ENCODE measurements around the gene RBKS. TPM values are rescaled to one million over a fixed set of nuclear protein-coding genes. Genes with fewer than 3 reads are reported as not detected.

Gene RBKS
- total and polyA plus RNA-seq, 2 donors from 2014 or later, result 10.3 to 28.7 TPM

- H3K4me1 ChIP-seq (ENCODE audit: control insufficient read depth in 2 of 3, insufficient read depth in 2 of 3, low read depth in 1 of 3, low read length in 3 of 3), result peaks cover 0 to 10% (median 6%) of the 10 kb centered on the region in 3 donors
- TF ChIP-seq, protein P1, sequence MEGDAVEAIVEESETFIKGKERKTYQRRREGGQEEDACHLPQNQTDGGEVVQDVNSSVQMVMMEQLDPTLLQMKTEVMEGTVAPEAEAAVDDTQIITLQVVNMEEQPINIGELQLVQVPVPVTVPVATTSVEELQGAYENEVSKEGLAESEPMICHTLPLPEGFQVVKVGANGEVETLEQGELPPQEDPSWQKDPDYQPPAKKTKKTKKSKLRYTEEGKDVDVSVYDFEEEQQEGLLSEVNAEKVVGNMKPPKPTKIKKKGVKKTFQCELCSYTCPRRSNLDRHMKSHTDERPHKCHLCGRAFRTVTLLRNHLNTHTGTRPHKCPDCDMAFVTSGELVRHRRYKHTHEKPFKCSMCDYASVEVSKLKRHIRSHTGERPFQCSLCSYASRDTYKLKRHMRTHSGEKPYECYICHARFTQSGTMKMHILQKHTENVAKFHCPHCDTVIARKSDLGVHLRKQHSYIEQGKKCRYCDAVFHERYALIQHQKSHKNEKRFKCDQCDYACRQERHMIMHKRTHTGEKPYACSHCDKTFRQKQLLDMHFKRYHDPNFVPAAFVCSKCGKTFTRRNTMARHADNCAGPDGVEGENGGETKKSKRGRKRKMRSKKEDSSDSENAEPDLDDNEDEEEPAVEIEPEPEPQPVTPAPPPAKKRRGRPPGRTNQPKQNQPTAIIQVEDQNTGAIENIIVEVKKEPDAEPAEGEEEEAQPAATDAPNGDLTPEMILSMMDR (IDR thresholded peaks at IDR 0.05; ENCODE audit: borderline replicate concordance, extremely low read depth, insufficient read depth), result no peak
- H3K36me3 ChIP-seq (ENCODE audit: control insufficient read depth in 2 of 3, insufficient read depth in 3 of 3, low read length in 3 of 3), result no peaks in the 10 kb centered on the region
- H3K27me3 ChIP-seq (ENCODE audit: control insufficient read depth, insufficient read depth, low read length), result no peaks in the 10 kb centered on the region
- H3K9ac ChIP-seq (ENCODE audit: low read length in 3 of 3), result no peak overlapping the region
- H3K4me3 ChIP-seq (ENCODE audit: low read length in 3 of 3), result peak overlapping the region in 1 of 3 donors; percentile 7
- H3K27ac ChIP-seq (ENCODE audit: low read depth in 2 of 2, low read length in 2 of 2), result peak overlapping the region; percentile 3 to 61
- no peak for FAIRE-seq
- DNase-seq, result no peak
- intact Hi-C loops (cut with DNase I), result no loop called here
- no peaks in the 10 kb centered on the region for H3K9me3 ChIP-seq (ENCODE audit: control insufficient read depth in 2 of 3, insufficient read depth in 1 of 3, low read length in 3 of 3)
These were observed 94.3 kb downstream of the RBKS start for GRCh38 chr2:27795868-27796277.

DNA sequence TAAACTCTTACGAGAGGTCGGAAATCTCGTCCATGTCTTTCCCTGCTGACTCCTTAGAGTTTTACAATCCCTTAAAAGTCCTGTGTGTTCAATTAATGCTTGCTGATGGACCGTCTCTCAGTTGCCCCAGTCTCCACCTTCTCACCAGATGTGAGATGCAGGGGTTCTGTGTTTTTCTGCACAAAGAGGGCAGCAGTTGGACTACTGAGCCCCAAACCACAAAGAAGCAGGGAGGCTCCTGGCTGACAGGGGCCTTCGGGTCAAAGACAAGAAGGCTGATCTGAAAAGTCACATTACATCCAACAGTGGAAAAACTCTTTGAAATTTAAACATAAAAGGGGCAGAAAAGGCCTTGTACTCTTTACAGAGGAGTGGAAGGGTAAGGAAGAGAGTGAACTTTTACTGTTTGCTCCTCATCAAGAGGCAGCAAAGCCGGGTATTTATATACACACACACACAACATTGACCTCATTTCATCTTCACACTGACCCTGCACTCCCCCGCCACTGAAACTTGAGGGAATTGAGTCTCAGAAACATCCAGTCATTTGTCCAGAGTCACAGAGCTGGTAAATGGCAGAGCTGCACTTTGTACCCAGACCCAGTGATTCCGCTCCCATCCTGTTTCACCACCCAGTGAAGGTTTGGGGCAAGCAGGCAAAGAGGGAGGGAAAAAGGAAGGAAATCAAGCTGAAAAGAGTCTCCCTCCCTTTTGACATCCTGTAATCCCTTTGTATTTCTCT, 94.9 kb downstream of the RBKS start:
- DNase-seq, result no peak
- Histone ChIP-seq H3K4me3 (ENCODE audit: low read length in 3 of 3) (peak overlapping the region in 1 of 3 donors; percentile 7), H3K36me3 (ENCODE audit: control insufficient read depth in 2 of 3, insufficient read depth in 3 of 3, low read length in 3 of 3) (no peaks in the 10 kb centered on the region), H3K27ac (ENCODE audit: low read depth in 2 of 2, low read length in 2 of 2) (peak overlapping the region; percentile 3 to 61), H3K9me3 (ENCODE audit: control insufficient read depth in 2 of 3, insufficient read depth in 1 of 3, low read length in 3 of 3) (peaks cover 0 to under 1% (median 0%) of the 10 kb centered on the region in 3 donors), H3K4me1 (ENCODE audit: control insufficient read depth in 2 of 3, insufficient read depth in 2 of 3, low read depth in 1 of 3, low read length in 3 of 3) (peaks cover 0 to 10% (median 6%) of the 10 kb centered on the region in 3 donors), H3K27me3 (ENCODE audit: control insufficient read depth, insufficient read depth, low read length) (no peaks in the 10 kb centered on the region), H3K9ac (ENCODE audit: low read length in 3 of 3) (no peak overlapping the region)
- intact Hi-C loops (cut with DNase I), result no loop called here
- TF ChIP-seq, protein P1 (IDR thresholded peaks at IDR 0.05; ENCODE audit: borderline replicate concordance, extremely low read depth, insufficient read depth), result no peak
- no peak for FAIRE-seq

DNA sequence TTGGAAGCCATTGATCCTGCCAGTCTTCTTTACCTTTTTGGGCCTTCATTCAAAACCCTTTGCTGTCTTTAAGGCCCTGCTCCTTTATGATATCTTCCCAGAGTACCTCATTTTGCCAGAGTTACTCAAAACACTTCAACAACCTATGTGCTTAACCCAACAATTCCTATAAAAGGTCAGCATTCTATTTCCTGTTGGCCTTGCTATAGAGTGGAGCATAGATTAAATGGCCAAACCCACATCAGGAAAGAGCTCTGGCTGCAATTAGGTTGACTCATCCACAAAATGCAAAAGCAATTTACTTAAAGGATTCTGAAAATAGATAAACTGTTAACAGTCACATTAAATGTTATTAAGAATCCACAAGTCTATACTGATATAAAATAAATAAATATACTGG, 97.4 kb downstream of the RBKS start:
- TF ChIP-seq, protein P1 (IDR thresholded peaks at IDR 0.05; ENCODE audit: borderline replicate concordance, extremely low read depth, insufficient read depth), result no peak
- intact Hi-C loops (cut with DNase I), result no loop called here
- Histone ChIP-seq H3K27me3 (ENCODE audit: control insufficient read depth, insufficient read depth, low read length) (no peaks in the 10 kb centered on the region), H3K9ac (ENCODE audit: low read length in 3 of 3) (no peak overlapping the region), H3K36me3 (ENCODE audit: control insufficient read depth in 2 of 3, insufficient read depth in 3 of 3, low read length in 3 of 3) (no peaks in the 10 kb centered on the region), H3K9me3 (ENCODE audit: control insufficient read depth in 2 of 3, insufficient read depth in 1 of 3, low read length in 3 of 3) (peaks cover 0 to 3% (median 0%) of the 10 kb centered on the region in 3 donors), H3K4me1 (ENCODE audit: control insufficient read depth in 2 of 3, insufficient read depth in 2 of 3, low read depth in 1 of 3, low read length in 3 of 3) (peaks cover 0 to 8% (median 6%) of the 10 kb centered on the region in 3 donors), H3K27ac (ENCODE audit: low read depth in 2 of 2, low read length in 2 of 2) (no peak overlapping the region), H3K4me3 (ENCODE audit: low read length in 3 of 3) (no peak overlapping the region)
- no peak for DNase-seq
- FAIRE-seq, result no peak

Data from kidney (tissue), 14 donors.